HepG2 (cell line): Measurements from ENCODE around the gene LAMA5. TPM values are rescaled to one million over a fixed set of nuclear protein-coding genes. Genes with fewer than 3 reads are reported as not detected.
A peak's percentile ranks its signal among the peaks of the same experiment; 100 is the strongest.

Source experiments
- AKAP8 ChIP-seq: sonication (generic); formaldehyde crosslinking; IDR thresholded peaks from 2 replicates; pipeline ENCODE4 v1.5.1; 2020; ENCODE audit warnings: mild to moderate bottlenecking, missing genetic modification reagents
- BRF2 ChIP-seq: sonication (generic); formaldehyde crosslinking; IDR thresholded peaks from 2 replicates; pipeline ENCODE4 v1.8.1; 2022; ENCODE audit warnings: mild to moderate bottlenecking, missing genetic modification reagents
- DNMT1 ChIP-seq: sonication (generic); formaldehyde crosslinking; IDR thresholded peaks from 2 replicates; pipeline ENCODE4 v1.5.1; 2020; ENCODE audit warnings: mild to moderate bottlenecking, missing genetic modification reagents
- GRHL1 ChIP-seq: sonication (generic); formaldehyde crosslinking; conservative IDR thresholded peaks from 2 replicates; pipeline ENCODE4 v1.8.0; 2022; ENCODE audit warnings: missing genetic modification reagents
- KAT2B ChIP-seq: fragments of 150-350 bp; IDR thresholded peaks from 2 replicates; pipeline ENCODE4 v1.6.1; 2014; ENCODE audit warnings: low read depth, low read length, borderline replicate concordance
- KIAA2018 ChIP-seq: sonication (generic); formaldehyde crosslinking; IDR thresholded peaks from 2 replicates; pipeline ENCODE4 v1.5.0; 2020; ENCODE audit warnings: mild to moderate bottlenecking, missing genetic modification reagents, borderline replicate concordance
- MIER3 ChIP-seq: IDR thresholded peaks from 2 replicates; pipeline ENCODE4 v1.6.1; 2016; ENCODE audit warnings: missing compliant biosample characterization, borderline replicate concordance
- SETDB1 ChIP-seq: sonication (generic); formaldehyde crosslinking; IDR thresholded peaks from 2 replicates; pipeline ENCODE4 v1.5.1; 2020; ENCODE audit warnings: missing genetic modification reagents, mild to moderate bottlenecking, borderline replicate concordance
- THAP9 ChIP-seq: sonication (generic); formaldehyde crosslinking; IDR thresholded peaks from 2 replicates; pipeline ENCODE4; 2020; ENCODE audit warnings: missing genetic modification reagents, mild to moderate bottlenecking, borderline replicate concordance
- ZBTB21 ChIP-seq: sonication (generic); formaldehyde crosslinking; IDR thresholded peaks from 2 replicates; pipeline ENCODE4 v1.4.0; 2020; ENCODE audit warnings: missing genetic modification reagents
- ZFY ChIP-seq: sonication (generic); formaldehyde crosslinking; IDR thresholded peaks from 2 replicates; pipeline ENCODE4 v1.4.0; 2020; ENCODE audit warnings: missing genetic modification reagents
- ZKSCAN5 ChIP-seq: sonication (generic); formaldehyde crosslinking; IDR thresholded peaks from 2 replicates; pipeline ENCODE4 v1.5.1; 2020; ENCODE audit warnings: mild to moderate bottlenecking, missing genetic modification reagents
- ZNF136 ChIP-seq: sonication (generic); formaldehyde crosslinking; IDR thresholded peaks from 2 replicates; pipeline ENCODE4 v1.8.1; 2022; ENCODE audit warnings: low read depth, mild to moderate bottlenecking, moderate library complexity, missing genetic modification reagents
- ZNF512 ChIP-seq: sonication (generic); formaldehyde crosslinking; IDR thresholded peaks from 2 replicates; pipeline ENCODE4 v1.4.0; 2020; ENCODE audit warnings: mild to moderate bottlenecking, missing genetic modification reagents
- polyA plus RNA-seq, 8 experiments: library from polyadenylated mRNA; depleted of rRNA in 3 of 8; stranded (reverse) in 7 of 8; unstranded in 1 of 8; fragments of >200 nt; fragmentation: Illumina TruSeq in 4 of 8; extraction: Trizol in 4 of 8; gene quantifications; 2 replicates each; pipeline versions ENCODE4 v1.2.1 to v1.2.3, GENCODE V29; 2011 to 2016; ENCODE audit warnings: low read depth in 4 of 8, missing spikeins in 1 of 8, mixed read lengths in 1 of 8; ENCODE audit not compliant: insufficient read depth in 1 of 8
- total RNA-seq, 5 experiments: library from RNA; depleted of rRNA; stranded (reverse); fragments of >200 nt; fragmentation: Illumina TruSeq; extraction: Trizol; gene quantifications; 2 replicates each; pipeline ENCODE4 v1.2.3, GENCODE V29; 2016; ENCODE audit warnings: low read depth in 1 of 5

LAMA5 gene
- total and polyA plus RNA-seq, 2 of the 13 experiments (the other 11 are each of a cell fraction or from before 2014, with no cell fraction given): 21.0 to 44.7 TPM

- peak; percentile 10; the same call in 1 of the 2 replicates for TF ChIP-seq THAP9
- TF ChIP-seq KIAA2018 (CRISPR knock-in tag): no peak
- 0 out of 2 replicates have a peak, but pooled peaks have one; percentile 22 for TF ChIP-seq ZNF512 (CRISPR knock-in tag)
- no peak for TF ChIP-seq GRHL1 (CRISPR knock-in tag)
- no peak for TF ChIP-seq ZFY (CRISPR knock-in tag)
- TF ChIP-seq ZBTB21 (CRISPR knock-in tag): no peak
- no peak for TF ChIP-seq BRF2 (CRISPR knock-in tag)
- no peak for TF ChIP-seq KAT2B
- no peak for TF ChIP-seq ZKSCAN5 (CRISPR knock-in tag)
- TF ChIP-seq MIER3 (CRISPR knock-in tag): no peak
- TF ChIP-seq SETDB1 (CRISPR knock-in tag): no peak
- no peak for TF ChIP-seq ZNF136 (CRISPR knock-in tag)
- TF ChIP-seq AKAP8 (CRISPR knock-in tag): peak; percentile 31; the same call in 1 of the 2 replicates
- peak; percentile 21; the same call in 1 of the 2 replicates for TF ChIP-seq DNMT1
These were observed 37.6 kb upstream of the LAMA5 start (continued) for GRCh38 chr20:62404761-62405107.
